ENCODE data around the gene KNSTRN. TPM values are rescaled to one million over a fixed set of nuclear protein-coding genes. Genes with fewer than 3 reads are reported as not detected.

The KNSTRN gene
- total RNA-seq, 1 donor from 2014 or later = 49.9 TPM

DNA sequence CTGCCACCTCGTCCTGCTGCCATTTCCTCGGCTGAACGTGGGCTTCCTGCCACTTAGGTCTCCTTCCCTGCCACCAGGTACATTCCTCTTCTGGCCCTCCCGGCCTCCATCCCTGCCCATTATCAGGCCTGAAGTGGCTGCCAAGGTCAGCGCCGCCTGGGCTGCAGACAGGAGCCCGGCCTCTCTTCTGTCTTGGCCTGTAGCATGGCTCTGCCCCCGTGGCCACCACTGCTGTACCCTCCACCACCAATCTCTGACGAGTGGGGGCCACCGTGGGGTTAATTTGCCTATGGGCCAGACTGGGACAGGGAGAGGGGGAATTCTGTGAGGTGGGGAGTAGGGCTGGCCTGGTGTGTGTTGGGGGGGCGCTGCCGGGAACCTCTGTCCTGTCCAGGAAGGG lies 56.2 kb downstream of the KNSTRN start:
- DNase-seq (ENCODE audit: low spot score) = no peak
- H3K9me3 Mint-ChIP-seq = no peaks in the 10 kb centered on the region
- no peak overlapping the region for H3K4me3 Mint-ChIP-seq (ENCODE audit: low read depth)
- H3K4me1 Mint-ChIP-seq (ENCODE audit: low read depth) = peaks cover 30% of the 10 kb centered on the region
- peaks cover 11% of the 10 kb centered on the region for H3K36me3 Mint-ChIP-seq (ENCODE audit: low read depth)
- peaks cover 66% of the 10 kb centered on the region for H3K27me3 Mint-ChIP-seq (ENCODE audit: low read depth)
- intact Hi-C loops (cut with micrococcal nuclease) = no loop called here
- no peak overlapping the region for H3K27ac Mint-ChIP-seq

DNA sequence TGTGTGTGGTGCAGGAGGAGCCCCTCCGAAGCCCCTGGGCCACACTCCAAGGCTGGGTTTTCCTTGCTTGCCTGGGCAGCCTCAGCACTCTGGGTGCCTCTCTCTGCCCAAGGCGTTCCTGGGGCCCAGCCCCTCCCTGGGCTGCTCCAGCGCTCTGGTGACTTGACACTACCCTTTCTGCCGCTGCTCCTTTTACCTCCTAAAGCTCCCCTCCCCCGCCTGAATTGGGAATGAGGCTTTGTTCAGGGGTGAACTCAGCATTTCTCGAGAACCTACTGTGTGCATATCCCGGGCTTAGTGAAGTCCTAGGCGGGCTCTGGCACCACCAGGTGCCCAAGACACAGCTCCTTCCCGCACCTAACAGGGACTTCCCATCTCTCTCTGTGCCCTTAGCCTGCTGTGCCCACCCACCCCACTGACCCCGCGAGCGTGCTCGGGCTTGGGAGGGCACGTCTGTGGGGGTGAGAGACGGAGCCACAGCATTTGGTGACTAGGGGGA lies 57.0 kb downstream of the KNSTRN start:
- Mint-ChIP-seq H3K27ac (peak overlapping the region; percentile 77), H3K4me1 (ENCODE audit: low read depth) (peaks cover 36% of the 10 kb centered on the region), H3K36me3 (ENCODE audit: low read depth) (peaks cover 15% of the 10 kb centered on the region), H3K27me3 (ENCODE audit: low read depth) (peaks cover 65% of the 10 kb centered on the region), H3K4me3 (ENCODE audit: low read depth) (peak overlapping the region; percentile 91), H3K9me3 (no peaks in the 10 kb centered on the region)
- intact Hi-C loops (cut with micrococcal nuclease) = no loop called here
- DNase-seq (ENCODE audit: low spot score) = no peak

GRCh38 chr15:40439960-40440742 lies 57.6 kb downstream of the KNSTRN start:
- Mint-ChIP-seq H3K4me3 (ENCODE audit: low read depth) (peak overlapping the region; percentile 91), H3K36me3 (ENCODE audit: low read depth) (peaks cover 15% of the 10 kb centered on the region), H3K4me1 (ENCODE audit: low read depth) (peaks cover 41% of the 10 kb centered on the region), H3K27me3 (ENCODE audit: low read depth) (peaks cover 58% of the 10 kb centered on the region), H3K9me3 (no peaks in the 10 kb centered on the region), H3K27ac (peak overlapping the region; percentile 77)
- intact Hi-C loops (cut with micrococcal nuclease) = loop anchor here (1.0 to 5.0 kb wide), 3 partner anchors 30 to 129 kb away; partner anchors contain the start of genes CHST14 and RPUSD2
- no peak for DNase-seq (ENCODE audit: low spot score)

DNA sequence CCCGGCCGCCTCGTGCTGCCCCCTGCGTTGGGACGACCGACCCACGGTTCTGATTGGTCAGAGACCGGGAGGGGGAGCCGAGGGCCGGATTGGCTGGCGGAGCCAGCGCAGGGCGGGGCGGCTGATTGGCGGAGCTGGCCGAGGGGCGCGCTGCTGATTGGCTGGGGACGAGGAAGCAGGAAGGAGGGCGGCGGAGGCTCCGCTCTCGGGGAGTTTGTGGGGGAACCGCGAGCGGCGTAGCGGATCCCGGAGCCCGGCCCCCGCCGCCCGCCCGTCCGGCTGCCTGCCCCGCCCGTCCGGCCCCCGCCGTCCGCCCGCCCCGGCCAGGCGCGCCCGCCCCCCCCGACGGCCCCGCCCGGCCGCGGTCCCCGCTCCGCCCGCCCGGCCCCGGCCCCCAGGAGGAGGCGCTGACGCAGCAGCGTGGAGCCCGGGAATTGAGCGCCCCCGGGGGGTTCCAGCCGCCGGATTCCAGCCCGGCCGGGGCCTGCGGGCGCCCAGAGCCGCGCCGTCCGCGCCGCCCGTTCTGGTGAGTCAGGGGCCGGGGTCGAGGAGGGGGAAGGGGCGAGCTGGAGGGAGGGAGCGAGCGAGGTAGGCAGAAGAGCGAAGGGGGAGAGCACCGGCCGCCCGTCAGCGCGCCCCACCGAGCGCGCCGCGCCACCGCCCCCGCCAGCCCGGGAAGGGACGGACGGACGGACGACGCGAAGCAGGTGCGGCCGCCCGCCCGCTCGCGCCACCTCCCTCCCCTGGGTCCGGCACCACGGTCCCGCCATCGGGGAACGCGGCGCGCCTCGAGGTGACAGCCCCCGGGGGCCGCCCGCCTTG lies 58.4 kb downstream of the KNSTRN start, which contains the start of gene BAHD1:
Gene BAHD1 (plus strand): TSS at position 211 of the 822 bp plus-strand sequence. CDS start 17,512 bp downstream, outside the sequence.
- peak within 1 kb of the TSS; percentile 91 for H3K4me3 Mint-ChIP-seq (ENCODE audit: low read depth)
- H3K27me3 Mint-ChIP-seq (ENCODE audit: low read depth) = peaks cover 52% of the 10 kb centered on the region
- intact Hi-C loops (cut with micrococcal nuclease) = loop anchor here (1.0 to 5.0 kb wide), 3 partner anchors 29 to 128 kb away; partner anchors contain the start of genes CHST14 and RPUSD2
- H3K36me3 Mint-ChIP-seq (ENCODE audit: low read depth) = peaks cover 15% of the 10 kb centered on the region
- H3K27ac Mint-ChIP-seq = peak within 1 kb of the TSS; percentile 77
- DNase-seq (ENCODE audit: low spot score) = peak; percentile 94
- H3K4me1 Mint-ChIP-seq (ENCODE audit: low read depth) = peaks cover 37% of the 10 kb centered on the region
- no peaks in the 10 kb centered on the region for H3K9me3 Mint-ChIP-seq

GRCh38 chr15:40441565-40442531 lies 59.3 kb downstream of the KNSTRN start:
- DNase-seq (ENCODE audit: low spot score) = no peak
- Mint-ChIP-seq H3K36me3 (ENCODE audit: low read depth) (peaks cover 15% of the 10 kb centered on the region), H3K9me3 (no peaks in the 10 kb centered on the region), H3K4me3 (ENCODE audit: low read depth) (peak overlapping the region; percentile 84), H3K4me1 (ENCODE audit: low read depth) (peaks cover 33% of the 10 kb centered on the region), H3K27me3 (ENCODE audit: low read depth) (peaks cover 46% of the 10 kb centered on the region), H3K27ac (peak overlapping the region; percentile 24)
- intact Hi-C loops (cut with micrococcal nuclease) = loop anchor here (2.0 to 5.0 kb wide), 2 partner anchors 65 to 127 kb away; partner anchors contain the start of gene RPUSD2

GRCh38 chr15:40443255-40443654 lies 60.7 kb downstream of the KNSTRN start:
- H3K4me1 Mint-ChIP-seq (ENCODE audit: low read depth) = peaks cover 35% of the 10 kb centered on the region
- no peak for DNase-seq (ENCODE audit: low spot score)
- no peak overlapping the region for H3K27ac Mint-ChIP-seq
- H3K36me3 Mint-ChIP-seq (ENCODE audit: low read depth) = peaks cover 15% of the 10 kb centered on the region
- peak overlapping the region; percentile 77 for H3K4me3 Mint-ChIP-seq (ENCODE audit: low read depth)
- H3K9me3 Mint-ChIP-seq = no peaks in the 10 kb centered on the region
- intact Hi-C loops (cut with micrococcal nuclease) = loop anchor here (5.0 kb wide), 1 partner anchor 64 kb away; no protein-coding TSS in a partner anchor
- H3K27me3 Mint-ChIP-seq (ENCODE audit: low read depth) = peaks cover 32% of the 10 kb centered on the region

GRCh38 chr15:40443846-40444245 lies 61.3 kb downstream of the KNSTRN start:
- H3K4me3 Mint-ChIP-seq (ENCODE audit: low read depth) = peak overlapping the region; percentile 53
- H3K9me3 Mint-ChIP-seq = no peaks in the 10 kb centered on the region
- no peak for DNase-seq (ENCODE audit: low spot score)
- H3K4me1 Mint-ChIP-seq (ENCODE audit: low read depth) = peaks cover 36% of the 10 kb centered on the region
- intact Hi-C loops (cut with micrococcal nuclease) = loop anchor here (5.0 kb wide), 1 partner anchor 63 kb away; no protein-coding TSS in a partner anchor
- H3K27ac Mint-ChIP-seq = no peak overlapping the region
- H3K36me3 Mint-ChIP-seq (ENCODE audit: low read depth) = peaks cover 15% of the 10 kb centered on the region
- H3K27me3 Mint-ChIP-seq (ENCODE audit: low read depth) = peaks cover 26% of the 10 kb centered on the region

Other genes starting within 250 kb of the KNSTRN start
- gene BUB1B, start 221.7 kb upstream of the KNSTRN start, total RNA-seq = 70.7 and 73.1 TPM in 2 replicates
- 0.27 and 0.78 TPM in 2 replicates for gene PAK6, start 143.7 kb upstream of the KNSTRN start, total RNA-seq
- gene ANKRD63, start 99.7 kb upstream of the KNSTRN start, total RNA-seq = 0.41 and 0.48 TPM in 2 replicates
- gene PLCB2, start 74.8 kb upstream of the KNSTRN start, total RNA-seq = 96.3 and 98.9 TPM in 2 replicates
- gene INAFM2, start 59.0 kb upstream of the KNSTRN start, total RNA-seq = 16.7 and 17.9 TPM in 2 replicates
- 0.34 and 0.41 TPM in 2 replicates for gene CCDC9B, start 41.8 kb upstream of the KNSTRN start, total RNA-seq
- gene PHGR1, start 31.7 kb upstream of the KNSTRN start, total RNA-seq = not detected in 2 replicates
- gene DISP2, start 24.5 kb upstream of the KNSTRN start, total RNA-seq = 0.05 and 0.39 TPM in 2 replicates
- 75.2 and 79.4 TPM in 2 replicates for gene IVD, start 23.1 kb downstream of the KNSTRN start, total RNA-seq
- gene BAHD1, start 58.2 kb downstream of the KNSTRN start, total RNA-seq = 26.5 and 26.7 TPM in 2 replicates
- gene CHST14, start 88.3 kb downstream of the KNSTRN start, total RNA-seq = 11.8 and 12.2 TPM in 2 replicates
- 32.7 and 34.0 TPM in 2 replicates for gene CCDC32, start 182.3 kb downstream of the KNSTRN start, total RNA-seq
- 18.6 and 18.8 TPM in 2 replicates for gene RPUSD2, start 186.6 kb downstream of the KNSTRN start, total RNA-seq
- gene KNL1, start 211.5 kb downstream of the KNSTRN start, total RNA-seq = 30.6 and 30.8 TPM in 2 replicates

Measured in activated T-helper 2 cell treated with anti-CD3 and anti-CD28 coated beads, Interferon-gamma antibody, Interleukin-2, Interleukin-4, amounts not matched to agents 10 μg/mL and 5 μg/mL and 100 μg/mL, durations not matched to agents 14 hours and 24 hours and 36 hours (primary cell).